SK-N-MC (cell line): ENCODE data around the gene ANO2.

ENCODE experiments used
- EZH2 ChIP-seq: fragments of 200-600 bp; sonication (generic); IDR thresholded peaks from one replicate; pipeline ENCODE4 v1.6.1; 2017; ENCODE audit warnings: antibody characterized with exemption
- FOXP2 ChIP-seq: optimal IDR thresholded peaks from 2 replicates; pipeline ENCODE3; 2011; ENCODE audit warnings: mild to moderate bottlenecking, moderate library complexity; ENCODE audit not compliant: insufficient read depth; ENCODE audit errors: extremely low read length, control extremely low read depth
- POLR2AphosphoS5 ChIP-seq: IDR thresholded peaks from 2 replicates; pipeline ENCODE4 v1.6.1; 2012; ENCODE audit warnings: mild to moderate bottlenecking, low read depth, low read length, borderline replicate concordance

- TF ChIP-seq POLR2AphosphoS5, result no peak
- TF ChIP-seq EZH2, result no peak
- TF ChIP-seq FOXP2, result no peak
These were observed 369.1 kb downstream of the ANO2 start for GRCh38 chr12:5575987-5576386.
